ENCODE measurements around the gene RGS2.

RGS2 gene

DNA sequence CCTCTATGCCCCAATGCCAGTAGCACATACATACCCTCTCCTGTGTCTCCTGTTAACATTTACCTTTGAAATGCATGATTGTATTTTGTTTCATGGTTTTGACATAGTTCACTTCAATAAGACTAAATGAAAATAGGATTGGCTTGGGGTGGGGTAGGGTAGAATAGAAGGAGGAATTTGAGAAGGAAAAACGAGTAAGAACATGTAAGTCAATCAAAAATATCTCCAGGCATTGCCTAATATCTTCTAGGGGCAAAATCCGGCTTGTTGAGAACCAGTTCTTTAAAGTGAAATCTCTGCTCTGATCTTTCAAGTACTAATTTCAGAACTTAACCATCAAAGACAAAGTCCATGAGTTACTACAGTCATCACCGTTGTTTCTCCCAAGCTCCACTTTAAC, 31.8 kb upstream of the RGS2 start:
- TF ChIP-seq JUND (IDR thresholded peaks at IDR 0.05; ENCODE audit: low read depth): no peak
- in situ Hi-C loops (cut with HindIII; ENCODE audit: low pct_unique_long_range_greater_than_20kb, low sequenced_read_pairs): no loop called here
- no peak for DNase-seq (ENCODE audit: low read depth in 1 of 2, low spot score in 1 of 2)

GRCh38 chr1:192783791-192784190, 25.0 kb upstream of the RGS2 start:
- TF ChIP-seq JUND (IDR thresholded peaks at IDR 0.05; ENCODE audit: low read depth): no peak
- in situ Hi-C loops (cut with HindIII; ENCODE audit: low pct_unique_long_range_greater_than_20kb, low sequenced_read_pairs): no loop called here
- no peak for DNase-seq (ENCODE audit: low read depth in 1 of 2, low spot score in 1 of 2)

DNA sequence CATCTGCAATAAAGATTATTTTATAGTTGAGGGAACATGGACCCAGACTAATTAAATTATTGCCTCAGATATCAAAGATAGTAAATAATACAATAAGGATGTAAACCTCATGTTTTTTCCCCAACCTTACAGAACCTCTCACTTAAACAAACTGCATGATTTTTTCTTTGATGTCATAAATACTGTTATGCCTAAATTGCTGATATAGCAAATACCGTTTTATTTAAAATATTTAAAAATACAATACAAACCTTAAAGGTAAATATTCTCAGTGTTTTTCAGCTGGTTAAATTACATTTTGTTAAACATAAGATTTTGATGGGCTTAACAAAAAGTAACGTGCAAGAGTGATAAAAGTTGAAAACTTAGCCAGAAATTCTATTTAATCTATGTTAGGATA, 24.4 kb upstream of the RGS2 start:
- TF ChIP-seq JUND (IDR thresholded peaks at IDR 0.05; ENCODE audit: low read depth): no peak
- in situ Hi-C loops (cut with HindIII; ENCODE audit: low pct_unique_long_range_greater_than_20kb, low sequenced_read_pairs): no loop called here
- no peak for DNase-seq (ENCODE audit: low read depth in 1 of 2, low spot score in 1 of 2)

DNA sequence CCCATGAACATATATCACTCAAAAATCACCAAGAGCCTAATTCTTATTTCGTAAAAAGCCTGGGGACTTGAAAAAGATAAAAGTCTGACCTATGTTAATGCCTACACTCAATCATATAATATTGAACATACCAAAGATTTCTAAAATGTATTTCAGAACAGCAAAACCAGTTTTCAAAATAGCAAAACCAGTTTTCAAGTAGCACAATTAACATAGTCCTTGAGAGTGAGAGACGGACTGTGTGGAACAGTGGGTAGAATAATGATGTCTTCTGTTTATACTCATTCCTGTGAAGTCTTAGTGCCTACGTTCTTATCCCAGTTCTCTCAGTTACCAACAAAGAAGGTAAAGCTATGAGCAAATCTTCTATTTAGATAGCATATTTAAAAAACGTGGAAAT, 22.3 kb upstream of the RGS2 start:
- TF ChIP-seq JUND (IDR thresholded peaks at IDR 0.05; ENCODE audit: low read depth): no peak
- in situ Hi-C loops (cut with HindIII; ENCODE audit: low pct_unique_long_range_greater_than_20kb, low sequenced_read_pairs): no loop called here
- peak in 1 of 2 experiments; percentile 37 for DNase-seq (ENCODE audit: low read depth in 1 of 2, low spot score in 1 of 2)

GRCh38 chr1:192787914-192788585, 20.8 kb upstream of the RGS2 start:
- no peak for DNase-seq (ENCODE audit: low read depth in 1 of 2, low spot score in 1 of 2)
- in situ Hi-C loops (cut with HindIII; ENCODE audit: low pct_unique_long_range_greater_than_20kb, low sequenced_read_pairs): no loop called here
- no peak for TF ChIP-seq JUND (IDR thresholded peaks at IDR 0.05; ENCODE audit: low read depth)

DNA sequence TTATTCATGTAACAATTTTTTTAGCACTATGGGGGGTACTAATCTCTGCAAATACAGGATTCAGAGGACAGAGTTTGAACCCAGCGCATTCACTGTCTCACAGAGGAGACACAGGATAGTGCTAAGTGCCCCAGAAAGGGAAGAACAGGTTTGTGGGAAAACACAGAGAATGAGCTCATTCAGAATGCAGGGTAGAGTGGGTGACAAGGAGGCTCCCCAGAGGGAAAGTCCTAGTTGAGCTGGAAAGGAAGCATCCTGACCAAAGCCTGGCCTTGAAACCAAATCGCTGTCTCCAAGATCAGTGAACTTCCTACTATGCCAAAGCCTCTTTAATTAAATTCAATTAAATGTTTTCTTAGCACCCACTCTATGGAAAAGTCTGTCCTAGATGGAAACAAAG, 19.0 kb upstream of the RGS2 start:
- no peak for TF ChIP-seq JUND (IDR thresholded peaks at IDR 0.05; ENCODE audit: low read depth)
- in situ Hi-C loops (cut with HindIII; ENCODE audit: low pct_unique_long_range_greater_than_20kb, low sequenced_read_pairs): no loop called here
- DNase-seq (ENCODE audit: low read depth in 1 of 2, low spot score in 1 of 2): no peak

DNA sequence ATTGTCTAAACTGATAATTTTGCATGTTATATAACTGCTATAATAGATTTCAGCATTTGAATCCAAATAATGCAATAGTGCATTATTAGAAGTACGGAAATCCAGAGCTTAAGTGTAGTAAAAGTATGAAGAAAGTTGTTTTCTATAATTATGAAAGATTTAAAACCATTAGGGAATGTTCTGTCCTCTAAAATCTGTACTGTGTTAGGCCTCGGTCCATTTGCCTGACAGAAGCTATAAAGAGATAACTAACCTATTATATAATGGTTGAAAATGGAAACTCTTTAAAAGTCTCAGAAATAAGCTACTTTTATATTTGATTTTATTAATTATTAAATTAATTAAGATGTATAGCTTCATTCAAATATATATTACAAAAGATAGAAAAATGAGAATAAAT, 16.2 kb upstream of the RGS2 start:
- no peak for TF ChIP-seq JUND (IDR thresholded peaks at IDR 0.05; ENCODE audit: low read depth)
- in situ Hi-C loops (cut with HindIII; ENCODE audit: low pct_unique_long_range_greater_than_20kb, low sequenced_read_pairs): no loop called here
- DNase-seq (ENCODE audit: low read depth in 1 of 2, low spot score in 1 of 2): no peak

DNA sequence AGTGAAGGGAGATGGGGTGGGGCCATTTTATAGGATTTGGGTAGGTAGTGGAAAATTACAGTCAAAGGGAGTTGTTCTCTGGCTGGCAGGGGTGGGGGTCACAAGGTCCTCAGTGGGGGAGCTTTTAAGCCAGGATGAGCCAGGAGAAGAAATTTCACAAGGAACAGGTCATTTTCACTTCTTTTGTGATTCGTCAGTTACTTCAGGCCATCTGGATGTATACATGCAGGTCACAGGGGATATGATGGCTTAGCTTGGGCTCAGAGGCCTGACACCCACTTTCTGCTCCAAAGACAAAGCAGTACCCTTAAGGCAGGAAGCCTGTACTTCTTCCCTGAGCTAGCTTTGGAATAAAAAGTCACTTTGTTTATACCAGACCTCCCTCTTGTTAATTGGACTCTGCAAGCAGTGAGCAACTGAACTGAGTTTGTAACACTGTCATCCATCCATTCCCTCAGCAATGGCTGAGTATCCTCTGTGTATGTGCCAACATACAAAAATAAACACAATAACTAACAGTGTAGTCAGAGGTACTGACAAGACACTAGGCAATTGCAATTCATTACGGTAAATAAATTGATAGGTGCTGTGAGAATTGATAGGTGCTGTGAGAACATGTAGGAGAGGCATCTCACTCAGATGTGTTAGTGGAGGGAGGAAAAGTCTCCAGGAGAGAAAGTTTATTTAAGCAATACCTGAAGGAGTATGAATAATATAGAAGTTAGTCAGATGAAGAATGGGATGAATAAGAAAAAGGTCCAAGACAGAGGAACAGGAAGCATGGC, 14.7 kb upstream of the RGS2 start:
- no peak for TF ChIP-seq JUND (IDR thresholded peaks at IDR 0.05; ENCODE audit: low read depth)
- in situ Hi-C loops (cut with HindIII; ENCODE audit: low pct_unique_long_range_greater_than_20kb, low sequenced_read_pairs): no loop called here
- DNase-seq (ENCODE audit: low read depth in 1 of 2, low spot score in 1 of 2): no peak

DNA sequence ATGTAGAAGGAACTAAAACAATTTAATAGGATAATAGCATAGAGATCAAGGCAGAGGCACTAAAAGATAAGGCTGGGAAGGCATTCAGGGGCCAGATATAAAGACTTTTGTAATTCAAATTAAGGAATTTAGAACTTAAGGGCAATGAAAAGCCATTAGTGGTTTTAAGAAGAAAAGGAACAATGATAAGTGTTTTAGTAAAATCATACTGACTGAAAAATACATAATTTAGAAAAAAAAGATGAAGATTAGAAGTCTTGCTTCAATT, 14.1 kb upstream of the RGS2 start:
- TF ChIP-seq JUND (IDR thresholded peaks at IDR 0.05; ENCODE audit: low read depth): no peak
- in situ Hi-C loops (cut with HindIII; ENCODE audit: low pct_unique_long_range_greater_than_20kb, low sequenced_read_pairs): no loop called here

GRCh38 chr1:192795916-192796618, 12.8 kb upstream of the RGS2 start:
- in situ Hi-C loops (cut with HindIII; ENCODE audit: low pct_unique_long_range_greater_than_20kb, low sequenced_read_pairs): no loop called here

More for the DNA sequence above, 14.1 kb upstream of the RGS2 start:
- DNase-seq (ENCODE audit: low read depth in 1 of 2, low spot score in 1 of 2): no peak

DNA sequence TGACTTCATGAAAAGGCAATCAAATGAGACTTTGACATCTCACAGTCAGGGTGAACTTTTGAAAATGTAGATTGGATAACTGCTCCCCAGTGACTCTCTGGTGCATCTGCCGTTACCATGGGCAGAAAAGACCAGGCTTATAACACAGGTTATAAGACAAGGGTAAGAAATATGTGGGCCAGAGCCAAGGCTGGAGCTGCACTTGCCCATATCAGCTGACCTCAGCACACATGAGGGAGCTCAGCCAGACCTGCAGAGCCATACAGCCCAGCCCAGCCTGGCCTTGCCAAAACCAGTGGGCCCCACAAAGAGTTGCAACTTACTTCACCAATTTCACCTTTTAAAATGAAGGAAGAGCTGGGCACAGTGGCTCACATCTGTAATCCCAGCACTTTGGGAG, 11.7 kb upstream of the RGS2 start:
- in situ Hi-C loops (cut with HindIII; ENCODE audit: low pct_unique_long_range_greater_than_20kb, low sequenced_read_pairs): no loop called here
- no peak for TF ChIP-seq JUND (IDR thresholded peaks at IDR 0.05; ENCODE audit: low read depth)
- DNase-seq (ENCODE audit: low read depth in 1 of 2, low spot score in 1 of 2): no peak

More at GRCh38 chr1:192795916-192796618, 12.8 kb upstream of the RGS2 start:
- no peak for TF ChIP-seq JUND (IDR thresholded peaks at IDR 0.05; ENCODE audit: low read depth)
- DNase-seq (ENCODE audit: low read depth in 1 of 2, low spot score in 1 of 2): no peak

DNA sequence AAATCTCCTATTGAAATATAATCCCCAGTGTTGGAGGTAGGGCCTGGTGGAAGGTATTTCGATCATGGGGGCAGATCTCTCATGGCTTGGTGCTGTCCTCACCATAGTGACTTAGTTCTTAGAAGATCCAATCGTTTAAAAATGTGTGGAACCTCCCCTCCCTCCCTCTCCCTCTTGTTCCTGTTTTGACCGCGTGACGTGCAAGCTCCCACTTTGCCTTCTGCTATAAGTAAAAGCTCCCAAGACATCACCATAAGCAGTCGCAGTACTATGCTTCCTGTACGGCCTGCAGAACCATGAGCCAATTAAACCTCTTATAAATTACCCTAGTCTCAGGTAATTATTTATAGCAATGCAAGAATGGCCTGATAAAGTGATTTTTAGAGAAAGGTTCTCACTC, 10.9 kb upstream of the RGS2 start:
- TF ChIP-seq JUND (IDR thresholded peaks at IDR 0.05; ENCODE audit: low read depth): no peak
- DNase-seq (ENCODE audit: low read depth in 1 of 2, low spot score in 1 of 2): no peak
- in situ Hi-C loops (cut with HindIII; ENCODE audit: low pct_unique_long_range_greater_than_20kb, low sequenced_read_pairs): no loop called here

GRCh38 chr1:192801451-192801850, 7.4 kb upstream of the RGS2 start:
- TF ChIP-seq JUND (IDR thresholded peaks at IDR 0.05; ENCODE audit: low read depth): no peak
- in situ Hi-C loops (cut with HindIII; ENCODE audit: low pct_unique_long_range_greater_than_20kb, low sequenced_read_pairs): no loop called here
- no peak for DNase-seq (ENCODE audit: low read depth in 1 of 2, low spot score in 1 of 2)

Data from T47D (cell line).